ENCODE measurements around the gene SPOUT1. TPM values are rescaled to one million over a fixed set of nuclear protein-coding genes. Genes with fewer than 3 reads are reported as not detected.
"Not testable (repeated sequence)": the region's sequence is repeated elsewhere in the genome, so short reads cannot be mapped to it uniquely, and the experiment has no call there.

Gene SPOUT1
- total RNA-seq, 2 experiments from 2014 or later: 85.9 to 91.2 TPM

GRCh38 chr9:128862401-128862851 is 32.8 kb upstream of the SPOUT1 start:
- Mint-ChIP-seq H3K4me1 (ENCODE audit: low read depth) (peaks cover 5% of the 10 kb centered on the region), H3K27me3 (no peaks in the 10 kb centered on the region), H3K36me3 (ENCODE audit: low read depth) (no peaks in the 10 kb centered on the region), H3K9me3 (no peaks in the 10 kb centered on the region), H3K4me3 (no peak overlapping the region), H3K27ac (no peak overlapping the region)
- TF ChIP-seq CTCF (IDR thresholded peaks at IDR 0.05): no peak
- CTCF ChIA-PET: interaction anchor here (1.0 to 9.1 kb wide), 4 partner anchors 9 to 71 kb away, joined by 3 to 157 read pairs (median 4); no protein-coding TSS in a partner anchor
- intact Hi-C loops (cut with micrococcal nuclease): no loop called here
- no peak for DNase-seq
- POLR2A ChIA-PET: no interaction called here
- no peak for ATAC-seq

GRCh38 chr9:128861501-128861900 is 31.9 kb upstream of the SPOUT1 start:
- Mint-ChIP-seq H3K4me3 (no peak overlapping the region), H3K9me3 (no peaks in the 10 kb centered on the region), H3K27ac (no peak overlapping the region), H3K4me1 (ENCODE audit: low read depth) (peaks cover 5% of the 10 kb centered on the region), H3K36me3 (ENCODE audit: low read depth) (no peaks in the 10 kb centered on the region), H3K27me3 (no peaks in the 10 kb centered on the region)
- intact Hi-C loops (cut with micrococcal nuclease): no loop called here
- ATAC-seq (no peak), DNase-seq (no peak)
- ChIA-PET POLR2A (no interaction called here), CTCF (interaction anchor here (1.0 to 9.1 kb wide), 4 partner anchors 10 to 72 kb away, joined by 3 to 157 read pairs (median 4); partner anchors contain the start of gene KYAT1)
- no peak for TF ChIP-seq CTCF (IDR thresholded peaks at IDR 0.05)

- Mint-ChIP-seq H3K4me1 (ENCODE audit: low read depth) (peaks cover 5% of the 10 kb centered on the region), H3K27ac (no peak overlapping the region), H3K36me3 (ENCODE audit: low read depth) (no peaks in the 10 kb centered on the region), H3K9me3 (no peaks in the 10 kb centered on the region), H3K27me3 (no peaks in the 10 kb centered on the region), H3K4me3 (no peak overlapping the region)
- intact Hi-C loops (cut with micrococcal nuclease): no loop called here
- POLR2A ChIA-PET: no interaction called here
- CTCF ChIA-PET: interaction anchor here (1.1 to 9.1 kb wide), 2 partner anchors 20 to 66 kb away, joined by 3 to 157 read pairs; partner anchors contain the start of gene KYAT1
- ATAC-seq (no peak), DNase-seq (no peak)
- TF ChIP-seq CTCF (IDR thresholded peaks at IDR 0.05): no peak
Measured at GRCh38 chr9:128860937-128861336, 31.3 kb upstream of the SPOUT1 start.

- CTCF ChIA-PET: interaction anchor here (9.1 kb wide), 1 partner anchor 68 kb away, joined by 157 read pairs; no protein-coding TSS in a partner anchor
- ATAC-seq; H3K27me3 Mint-ChIP-seq; H3K9me3 Mint-ChIP-seq; intact Hi-C loops (cut with micrococcal nuclease); DNase-seq; H3K4me1 Mint-ChIP-seq (ENCODE audit: low read depth); H3K4me3 Mint-ChIP-seq; POLR2A ChIA-PET; H3K27ac Mint-ChIP-seq; H3K36me3 Mint-ChIP-seq (ENCODE audit: low read depth): not testable (repeated sequence)
Measured at GRCh38 chr9:128858476-128858875, 28.9 kb upstream of the SPOUT1 start.

GRCh38 chr9:128854454-128854853 is 24.9 kb upstream of the SPOUT1 start:
- ATAC-seq; DNase-seq; H3K27me3 Mint-ChIP-seq; POLR2A ChIA-PET; H3K4me1 Mint-ChIP-seq (ENCODE audit: low read depth); H3K4me3 Mint-ChIP-seq; intact Hi-C loops (cut with micrococcal nuclease); H3K27ac Mint-ChIP-seq: not testable (repeated sequence)
- CTCF ChIA-PET: interaction anchor here (1.1 to 3.9 kb wide), 2 partner anchors 9 to 74 kb away, joined by 3 to 30 read pairs; no protein-coding TSS in a partner anchor
- H3K9me3 Mint-ChIP-seq: peaks cover 15% of the 10 kb centered on the region
- H3K36me3 Mint-ChIP-seq (ENCODE audit: low read depth): peaks cover 16% of the 10 kb centered on the region

GRCh38 chr9:128852646-128853045 is 23.1 kb upstream of the SPOUT1 start:
- intact Hi-C loops (cut with micrococcal nuclease); ATAC-seq; POLR2A ChIA-PET; H3K27me3 Mint-ChIP-seq; DNase-seq; H3K4me1 Mint-ChIP-seq (ENCODE audit: low read depth); H3K27ac Mint-ChIP-seq; H3K4me3 Mint-ChIP-seq: not testable (repeated sequence)
- CTCF ChIA-PET: interaction anchor here (0.7 to 3.9 kb wide), 6 partner anchors 10 to 141 kb away, joined by 3 to 30 read pairs (median 4); no protein-coding TSS in a partner anchor
- peaks cover 16% of the 10 kb centered on the region for H3K36me3 Mint-ChIP-seq (ENCODE audit: low read depth)
- peaks cover 15% of the 10 kb centered on the region for H3K9me3 Mint-ChIP-seq

Measured in activated CD8-positive, alpha-beta T cell treated with anti-CD3 and anti-CD28 coated beads for 36 hours (primary cell).